Astrocyte (in vitro differentiated cells and primary cell): ENCODE data around the gene ROCK1. TPM values are rescaled to one million over a fixed set of nuclear protein-coding genes. Genes with fewer than 3 reads are reported as not detected.

Source experiments
- DNase-seq: peaks from one replicate; pipeline ENCODE4 v3.0.0-alpha.2; 2010; ENCODE audit warnings: low read depth
- FAIRE-seq: peaks from 2 replicates; lab custom pipeline; 2011; peaks lifted over from hg19 to GRCh38; lab: Jason Lieb, UNC
- H2AFZ ChIP-seq: 2 replicates; pipeline ENCODE4 v1.6.0; 2012; ENCODE audit warnings: low read depth, low read length, inconsistent platforms
- H3K27ac ChIP-seq: 2 replicates; pipeline ENCODE4 v1.5.1; 2011; ENCODE audit warnings: low read depth, low read length, inconsistent platforms
- H3K27me3 ChIP-seq: 2 replicates; pipeline ENCODE4 v1.6.0; 2011; ENCODE audit warnings: low read length, inconsistent platforms; ENCODE audit not compliant: insufficient read depth
- H3K36me3 ChIP-seq: 2 replicates; pipeline ENCODE4 v1.5.1; 2011; ENCODE audit warnings: low read length, inconsistent platforms; ENCODE audit not compliant: insufficient read depth
- H3K4me1 ChIP-seq: 2 replicates; pipeline ENCODE4 v1.5.1; 2011; ENCODE audit warnings: low read length, inconsistent platforms; ENCODE audit not compliant: insufficient read depth
- H3K4me2 ChIP-seq: 2 replicates; pipeline ENCODE4 v1.6.0; 2012; ENCODE audit warnings: low read length, inconsistent platforms
- H3K4me3 ChIP-seq: 2 replicates; pipeline ENCODE4 v1.5.1; 2011; ENCODE audit warnings: low read depth, mild to moderate bottlenecking, low read length, inconsistent platforms; ENCODE audit not compliant: insufficient read depth
- H3K79me2 ChIP-seq: 2 replicates; pipeline ENCODE4 v1.6.0; 2012; ENCODE audit warnings: mild to moderate bottlenecking, low read length, inconsistent platforms; ENCODE audit not compliant: insufficient read depth
- H3K9ac ChIP-seq: 2 replicates; pipeline ENCODE4 v1.6.0; 2012; ENCODE audit warnings: mild to moderate bottlenecking, low read length, inconsistent platforms
- H3K9me3 ChIP-seq: 2 replicates; pipeline ENCODE4 v1.5.1; 2012; ENCODE audit warnings: low read depth, mild to moderate bottlenecking, low read length, inconsistent platforms; ENCODE audit not compliant: insufficient read depth
- H4K20me1 ChIP-seq: 2 replicates; pipeline ENCODE4 v1.6.0; 2012; ENCODE audit warnings: low read length, inconsistent platforms; ENCODE audit not compliant: insufficient read depth
- H3K27ac Mint-ChIP-seq: one replicate; pipeline ENCODE4 v1.8.0; 2021; ENCODE audit warnings: mild to moderate bottlenecking, mixed read lengths; ENCODE audit not compliant: unreplicated experiment
- H3K27me3 Mint-ChIP-seq: one replicate; pipeline ENCODE4 v1.8.0; 2021; ENCODE audit warnings: low read depth, mixed read lengths; ENCODE audit not compliant: unreplicated experiment
- H3K36me3 Mint-ChIP-seq: one replicate; pipeline ENCODE4 v1.8.0; 2021; ENCODE audit warnings: low read depth, mixed read lengths; ENCODE audit not compliant: unreplicated experiment
- H3K4me1 Mint-ChIP-seq: one replicate; pipeline ENCODE4 v1.8.0; 2021; ENCODE audit warnings: low read depth, mixed read lengths; ENCODE audit not compliant: unreplicated experiment
- H3K4me3 Mint-ChIP-seq: one replicate; pipeline ENCODE4 v1.8.0; 2021; ENCODE audit warnings: mild to moderate bottlenecking, moderate library complexity, mixed read lengths; ENCODE audit not compliant: unreplicated experiment
- H3K9me3 Mint-ChIP-seq: one replicate; pipeline ENCODE4 v1.8.0; 2021; ENCODE audit warnings: mild to moderate bottlenecking, mixed read lengths; ENCODE audit not compliant: unreplicated experiment
- EZH2 ChIP-seq: IDR thresholded peaks from 2 replicates; pipeline ENCODE4 v1.6.1; 2012; ENCODE audit warnings: mild to moderate bottlenecking, low read length, inconsistent platforms; ENCODE audit not compliant: insufficient read depth
- total RNA-seq: library from RNA; stranded (reverse); gene quantifications from 2 replicates; pipeline ENCODE4 v1.2.1, GENCODE V29; 2021
- TF ChIP-seq, protein P1 (sequence below): IDR thresholded peaks from 2 replicates; pipeline ENCODE4 v1.5.1; 2011; ENCODE audit warnings: low read depth, mild to moderate bottlenecking, inconsistent platforms, low read length, moderate library complexity; ENCODE audit not compliant: insufficient read depth

The ROCK1 gene
- total RNA-seq, 1 donor from 2014 or later = 57.8 TPM

- no peaks in the 10 kb centered on the region for H3K27me3 Mint-ChIP-seq
- H3K27ac Mint-ChIP-seq = peak overlapping the region; percentile 30
- no peak overlapping the region for H3K4me3 Mint-ChIP-seq
- H2AFZ ChIP-seq = no peak overlapping the region
- H3K27ac ChIP-seq = no peak overlapping the region
- H3K36me3 ChIP-seq = no peaks in the 10 kb centered on the region
- no peaks in the 10 kb centered on the region for H3K9me3 Mint-ChIP-seq
- peak overlapping the region; percentile 10 for H3K4me2 ChIP-seq
- TF ChIP-seq, protein P1, sequence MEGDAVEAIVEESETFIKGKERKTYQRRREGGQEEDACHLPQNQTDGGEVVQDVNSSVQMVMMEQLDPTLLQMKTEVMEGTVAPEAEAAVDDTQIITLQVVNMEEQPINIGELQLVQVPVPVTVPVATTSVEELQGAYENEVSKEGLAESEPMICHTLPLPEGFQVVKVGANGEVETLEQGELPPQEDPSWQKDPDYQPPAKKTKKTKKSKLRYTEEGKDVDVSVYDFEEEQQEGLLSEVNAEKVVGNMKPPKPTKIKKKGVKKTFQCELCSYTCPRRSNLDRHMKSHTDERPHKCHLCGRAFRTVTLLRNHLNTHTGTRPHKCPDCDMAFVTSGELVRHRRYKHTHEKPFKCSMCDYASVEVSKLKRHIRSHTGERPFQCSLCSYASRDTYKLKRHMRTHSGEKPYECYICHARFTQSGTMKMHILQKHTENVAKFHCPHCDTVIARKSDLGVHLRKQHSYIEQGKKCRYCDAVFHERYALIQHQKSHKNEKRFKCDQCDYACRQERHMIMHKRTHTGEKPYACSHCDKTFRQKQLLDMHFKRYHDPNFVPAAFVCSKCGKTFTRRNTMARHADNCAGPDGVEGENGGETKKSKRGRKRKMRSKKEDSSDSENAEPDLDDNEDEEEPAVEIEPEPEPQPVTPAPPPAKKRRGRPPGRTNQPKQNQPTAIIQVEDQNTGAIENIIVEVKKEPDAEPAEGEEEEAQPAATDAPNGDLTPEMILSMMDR = no peak
- no peak for TF ChIP-seq EZH2
- H3K4me1 ChIP-seq = no peaks in the 10 kb centered on the region
- peaks cover 14% of the 10 kb centered on the region for H3K4me1 Mint-ChIP-seq
- FAIRE-seq = peak; percentile 81
- no peaks in the 10 kb centered on the region for H3K79me2 ChIP-seq
- H4K20me1 ChIP-seq = no peaks in the 10 kb centered on the region
- DNase-seq = peak; percentile 80
- no peak overlapping the region for H3K9ac ChIP-seq
- H3K9me3 ChIP-seq = no peaks in the 10 kb centered on the region
- no peaks in the 10 kb centered on the region for H3K27me3 ChIP-seq
- no peak overlapping the region for H3K4me3 ChIP-seq
- H3K36me3 Mint-ChIP-seq = no peaks in the 10 kb centered on the region
These were observed 18.1 kb upstream of the ROCK1 start for GRCh38 chr18:21129566-21130216.

GRCh38 chr18:21123290-21123926 lies 11.8 kb upstream of the ROCK1 start:
- H3K4me3 Mint-ChIP-seq = no peak overlapping the region
- TF ChIP-seq, protein P1 = no peak
- no peak for TF ChIP-seq EZH2
- FAIRE-seq (no peak), DNase-seq (no peak)
- no peak overlapping the region for H3K27ac Mint-ChIP-seq
- Histone ChIP-seq H4K20me1 (no peaks in the 10 kb centered on the region), H3K4me1 (no peaks in the 10 kb centered on the region), H3K4me2 (no peak overlapping the region), H3K36me3 (no peaks in the 10 kb centered on the region), H3K4me3 (no peak overlapping the region), H3K9me3 (no peaks in the 10 kb centered on the region), H2AFZ (no peak overlapping the region), H3K27me3 (no peaks in the 10 kb centered on the region), H3K27ac (no peak overlapping the region), H3K79me2 (no peaks in the 10 kb centered on the region), H3K9ac (no peak overlapping the region)
- H3K4me1 Mint-ChIP-seq = peaks cover under 1% of the 10 kb centered on the region
- H3K27me3 Mint-ChIP-seq = no peaks in the 10 kb centered on the region
- no peaks in the 10 kb centered on the region for H3K36me3 Mint-ChIP-seq
- H3K9me3 Mint-ChIP-seq = no peaks in the 10 kb centered on the region

DNA sequence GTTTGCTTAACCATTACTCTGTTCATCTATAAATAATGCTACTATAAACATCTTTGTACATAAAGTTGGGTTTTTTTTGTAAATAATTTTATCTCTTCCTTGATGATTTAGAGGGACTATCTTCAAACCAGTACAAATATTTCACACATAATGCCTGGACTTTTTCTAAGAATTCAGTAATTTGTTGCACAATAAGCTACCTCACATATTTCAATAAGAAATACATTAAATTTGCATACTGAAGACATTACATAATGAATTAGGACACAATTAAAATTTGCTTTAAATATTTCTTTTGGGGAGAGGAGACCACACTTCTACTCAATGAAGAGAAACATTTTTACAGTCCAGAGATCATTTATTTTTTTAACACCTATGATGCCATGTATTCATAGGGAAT lies 7.2 kb upstream of the ROCK1 start:
- no peaks in the 10 kb centered on the region for H3K27me3 Mint-ChIP-seq
- peaks cover 19% of the 10 kb centered on the region for H3K4me1 Mint-ChIP-seq
- no peaks in the 10 kb centered on the region for H3K27me3 ChIP-seq
- H3K9me3 ChIP-seq = no peaks in the 10 kb centered on the region
- no peaks in the 10 kb centered on the region for H4K20me1 ChIP-seq
- no peak overlapping the region for H3K27ac ChIP-seq
- DNase-seq (no peak), FAIRE-seq (no peak)
- no peak overlapping the region for H3K4me3 ChIP-seq
- H3K36me3 Mint-ChIP-seq = no peaks in the 10 kb centered on the region
- no peaks in the 10 kb centered on the region for H3K79me2 ChIP-seq
- H3K9ac ChIP-seq = no peak overlapping the region
- no peak overlapping the region for H3K27ac Mint-ChIP-seq
- H3K4me2 ChIP-seq = no peak overlapping the region
- TF ChIP-seq EZH2 = no peak
- TF ChIP-seq, protein P1 = no peak
- no peak overlapping the region for H2AFZ ChIP-seq
- no peaks in the 10 kb centered on the region for H3K36me3 ChIP-seq
- no peak overlapping the region for H3K4me3 Mint-ChIP-seq
- H3K4me1 ChIP-seq = peaks cover 15% of the 10 kb centered on the region
- no peaks in the 10 kb centered on the region for H3K9me3 Mint-ChIP-seq
